HG02840 (cell line): Measurements from ENCODE around the gene P3R3URF.
"Not testable (repeated sequence)": the region's sequence is repeated elsewhere in the genome, so short reads cannot be mapped to it uniquely, and the experiment has no call there.

Experiments used
- ATAC-seq: cut with Tn5 transposase; IDR thresholded peaks from one replicate; pipeline ENCODE4 v1.9.1; 2021; ENCODE audit warnings: mild to moderate bottlenecking, moderate library complexity, moderate number of reproducible peaks; ENCODE audit not compliant: unreplicated experiment, low FRiP score

P3R3URF gene

DNA sequence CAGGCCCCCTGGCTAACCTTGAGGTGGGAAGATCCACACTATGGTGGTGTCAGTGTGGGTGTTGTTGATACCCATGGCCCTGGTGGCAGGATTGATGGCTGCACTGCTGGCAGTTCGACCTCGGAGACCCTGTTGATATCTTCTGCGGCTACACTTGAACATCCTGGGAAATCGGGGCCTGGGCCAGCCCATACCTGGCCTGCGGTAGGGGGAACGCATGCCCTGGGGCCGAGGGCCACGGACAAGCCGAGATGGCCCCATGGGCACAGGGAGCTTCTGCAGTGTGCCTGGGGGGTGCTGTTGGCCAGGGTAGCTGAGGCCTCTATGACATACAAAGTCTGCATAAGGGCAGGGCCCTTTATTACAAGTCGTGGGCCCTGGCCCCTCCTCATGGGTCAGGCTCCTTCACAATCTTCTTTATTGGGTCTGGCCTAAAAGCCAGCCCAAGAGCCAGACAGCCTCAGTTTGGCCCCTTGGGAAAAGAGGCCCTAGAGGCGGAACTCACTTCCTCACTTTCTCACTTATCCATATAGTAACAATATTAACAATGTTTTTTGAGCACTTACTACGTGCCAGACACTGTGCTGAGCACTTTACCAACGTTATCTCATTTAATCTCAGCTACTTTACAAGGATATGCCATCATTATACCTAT lies at the start of gene P3R3URF:
Gene P3R3URF, minus strand, starts transcription at position 278 of the 655 bp plus-strand sequence. Its CDS starts 17 bp downstream, at position 261.
- ATAC-seq, result no peak

DNA sequence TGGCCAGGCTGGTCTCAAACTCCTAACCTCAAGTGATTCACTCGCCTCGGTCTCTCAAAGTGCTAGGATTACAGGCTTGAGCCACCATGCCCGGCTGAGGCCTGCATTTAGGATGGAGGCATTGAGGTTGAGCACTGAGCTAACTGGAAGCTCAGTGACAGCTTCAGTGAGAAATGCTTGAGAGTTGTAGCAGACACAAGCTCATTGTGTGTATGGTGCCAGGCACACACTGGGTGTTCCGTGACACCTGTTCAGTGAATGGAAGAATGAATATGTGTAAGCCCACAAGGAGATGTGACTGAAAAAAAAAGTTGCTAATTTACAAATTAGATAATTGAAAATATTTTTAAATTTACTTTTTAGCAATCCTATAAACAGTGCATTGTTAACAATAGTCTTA lies 48.7 kb upstream of the P3R3URF start:
- ATAC-seq, result no peak

DNA sequence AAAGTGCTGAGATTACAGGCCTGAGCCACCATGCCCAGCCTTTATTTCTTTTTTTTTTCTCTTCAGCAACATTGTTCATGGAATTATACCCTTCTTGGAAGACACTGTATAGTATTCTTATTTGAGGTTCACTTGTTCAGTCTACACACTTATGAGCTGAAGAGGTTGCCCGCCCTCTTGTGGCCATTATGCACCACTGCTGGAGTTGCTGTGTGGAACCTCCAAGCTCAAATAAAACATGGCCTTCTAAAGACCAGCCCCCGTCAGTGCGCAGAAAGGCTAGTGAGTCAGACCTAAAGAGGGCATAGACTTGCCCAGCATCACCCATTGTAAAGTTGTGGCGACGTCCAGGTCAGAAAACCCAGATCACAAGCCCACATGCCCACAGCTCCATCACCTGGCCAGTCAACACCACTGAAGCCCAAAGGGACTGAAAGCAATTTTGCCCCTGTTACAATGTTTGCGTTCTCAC lies 47.2 kb upstream of the P3R3URF start:
- ATAC-seq, result no peak

DNA sequence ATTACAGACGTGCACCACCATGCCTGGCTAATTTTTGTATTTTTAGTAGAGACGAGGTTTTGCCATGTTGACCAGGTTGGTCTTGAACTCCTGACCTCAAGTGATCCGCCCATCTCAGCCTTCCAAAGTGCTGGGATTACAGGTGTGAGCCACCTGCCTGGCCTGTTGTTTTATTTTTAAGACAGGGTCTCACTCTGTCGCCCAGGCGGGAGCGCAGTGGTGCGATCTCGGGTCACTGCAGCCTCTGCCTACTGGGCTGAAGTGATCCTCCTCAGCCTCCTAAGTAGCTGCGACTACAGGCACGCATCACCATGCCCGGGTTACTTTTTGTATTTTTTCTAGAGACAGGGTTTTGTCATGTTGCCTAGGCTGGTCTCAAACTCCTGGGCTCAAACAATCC lies 46.8 kb upstream of the P3R3URF start:
- ATAC-seq, result not testable (repeated sequence)

DNA sequence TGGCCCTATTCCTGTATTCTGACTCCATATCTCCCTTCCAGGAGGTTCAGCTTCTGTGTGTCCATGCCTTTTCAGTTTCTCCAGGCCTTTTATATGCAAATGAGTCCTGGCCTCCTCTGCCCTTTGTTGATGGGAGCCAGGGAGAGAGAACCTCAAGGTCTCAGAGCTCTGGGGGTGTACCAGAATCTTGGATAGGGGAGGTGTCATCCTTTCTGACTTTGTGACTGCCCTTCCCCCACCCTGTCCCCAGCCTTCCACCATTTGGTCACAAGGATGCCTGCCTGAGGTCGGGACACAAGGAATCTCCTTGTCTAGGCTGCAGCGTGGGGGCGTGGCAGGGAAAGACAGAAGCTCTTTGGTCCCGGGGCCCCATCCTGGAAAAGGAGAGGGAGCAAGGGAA lies 45.5 kb upstream of the P3R3URF start:
- ATAC-seq, result no peak

DNA sequence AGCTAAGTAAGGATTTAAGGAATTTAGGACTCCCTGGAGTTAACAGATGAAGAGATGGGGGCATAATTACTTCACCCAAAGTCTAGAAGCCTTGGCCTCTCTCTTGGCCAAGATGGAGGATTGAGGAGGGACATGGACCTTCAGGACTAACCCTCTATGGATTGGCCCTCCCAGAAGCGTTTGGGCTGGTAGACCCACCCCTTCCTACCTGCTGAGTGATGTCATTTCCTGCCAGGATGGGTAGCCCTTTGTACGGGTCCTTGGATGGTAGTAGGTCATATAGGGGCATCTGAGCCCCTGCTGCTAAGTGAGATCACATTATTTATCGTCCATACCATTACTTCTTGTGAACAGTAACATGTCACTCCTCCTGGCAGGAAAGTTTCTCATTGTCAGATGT lies 44.5 kb upstream of the P3R3URF start:
- no peak for ATAC-seq

DNA sequence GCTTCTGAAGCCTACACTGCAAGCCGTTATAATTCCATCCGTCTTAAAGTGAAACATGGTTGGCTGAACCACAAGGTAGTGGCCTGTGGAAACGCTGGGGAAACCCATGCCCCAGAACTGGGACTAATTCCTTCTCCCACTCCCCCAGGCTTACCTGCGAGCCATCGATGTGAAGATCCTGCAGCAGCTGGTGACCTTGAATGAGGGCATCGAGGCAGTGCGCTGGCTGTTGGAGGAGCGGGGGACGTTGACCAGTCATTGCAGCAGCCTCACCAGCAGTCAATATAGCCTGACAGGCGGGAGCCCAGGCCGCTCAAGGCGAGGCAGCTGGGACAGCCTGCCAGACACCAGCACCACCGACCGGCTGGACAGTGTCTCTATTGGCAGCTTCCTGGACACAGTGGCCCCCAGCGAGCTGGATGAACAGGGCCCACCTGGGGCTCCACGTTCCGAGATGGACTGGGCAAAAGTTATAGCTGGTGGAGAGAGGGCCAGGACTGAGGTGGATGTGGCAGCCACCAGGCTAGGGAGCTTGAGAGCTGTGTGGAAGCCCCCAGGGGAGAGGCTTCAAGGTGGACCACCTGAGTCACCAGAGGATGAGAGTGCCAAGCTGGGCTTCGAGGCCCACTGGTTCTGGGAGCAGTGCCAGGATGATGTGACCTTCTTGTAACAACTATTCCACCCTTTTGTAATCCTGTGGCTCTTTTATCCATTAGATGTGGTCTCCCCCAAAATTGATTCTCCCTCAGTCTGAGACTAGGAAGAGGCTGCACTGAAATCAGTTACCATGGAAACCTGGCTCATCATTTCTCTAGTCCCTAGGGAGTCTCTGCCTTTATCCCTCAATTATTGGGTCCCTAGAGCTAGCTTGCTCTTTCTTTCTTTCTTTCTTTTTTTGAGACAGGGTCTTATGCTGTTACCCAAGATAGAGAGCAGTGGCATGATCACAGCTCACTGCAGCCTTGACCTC lies 43.5 kb upstream of the P3R3URF start:
- ATAC-seq, result no peak

DNA sequence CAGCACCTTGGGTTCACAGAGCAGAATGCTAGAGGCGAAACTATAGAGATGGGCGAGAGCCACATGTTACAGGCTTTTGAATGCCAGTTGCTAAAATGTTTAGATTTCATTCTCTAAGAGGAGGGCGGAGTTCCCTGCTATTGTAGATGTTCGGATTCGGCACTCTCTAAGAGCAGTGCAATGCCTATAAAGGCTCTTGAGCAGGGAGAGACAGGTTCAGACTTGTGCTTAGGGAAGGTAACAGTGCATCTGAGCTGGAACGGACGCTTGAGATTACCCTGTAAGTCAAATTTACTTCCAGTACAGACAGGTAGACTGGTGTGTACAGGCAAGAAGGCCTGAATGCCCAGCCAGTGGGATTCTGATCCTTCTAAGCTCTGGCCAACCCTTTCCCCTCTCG lies 42.2 kb upstream of the P3R3URF start:
- ATAC-seq, result no peak

DNA sequence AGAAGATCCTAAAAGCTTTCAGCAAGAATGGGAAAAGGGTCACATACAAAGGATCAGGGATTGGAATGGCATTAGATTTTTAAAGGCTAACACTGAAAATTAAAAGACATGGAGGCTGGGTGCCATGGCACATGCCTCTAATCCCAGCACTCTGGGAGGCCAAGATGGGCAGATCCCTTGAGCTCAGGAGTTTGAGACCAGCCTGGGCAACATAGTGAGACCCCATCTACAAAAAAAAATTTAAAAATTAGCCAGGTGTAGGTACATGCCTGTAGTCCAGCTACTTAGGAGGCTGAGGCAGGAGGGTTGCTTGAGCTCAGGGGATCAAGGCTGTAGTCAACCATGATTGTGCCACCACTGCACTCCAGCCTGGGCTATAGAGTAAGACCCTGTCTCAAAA lies 39.2 kb upstream of the P3R3URF start:
- ATAC-seq, result no peak

DNA sequence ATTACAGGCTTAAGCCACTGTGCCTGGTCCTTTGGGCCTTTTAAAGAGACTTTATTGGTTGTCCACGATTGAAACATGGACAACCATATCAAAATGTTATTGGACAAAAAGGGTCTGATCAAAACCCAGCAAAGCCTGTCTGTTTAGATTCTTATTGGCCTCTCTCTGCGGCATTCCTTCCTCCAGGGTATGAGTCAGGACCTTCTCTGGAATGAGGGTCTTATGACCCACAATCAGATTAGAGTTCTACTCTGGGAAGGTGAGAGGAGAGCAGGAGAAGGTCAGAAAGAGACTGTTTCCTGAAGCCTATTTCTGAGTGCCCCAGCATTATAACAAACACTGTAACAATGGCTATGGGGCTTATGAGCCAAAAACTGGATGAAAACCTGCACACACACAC lies 34.8 kb upstream of the P3R3URF start:
- ATAC-seq, result no peak

DNA sequence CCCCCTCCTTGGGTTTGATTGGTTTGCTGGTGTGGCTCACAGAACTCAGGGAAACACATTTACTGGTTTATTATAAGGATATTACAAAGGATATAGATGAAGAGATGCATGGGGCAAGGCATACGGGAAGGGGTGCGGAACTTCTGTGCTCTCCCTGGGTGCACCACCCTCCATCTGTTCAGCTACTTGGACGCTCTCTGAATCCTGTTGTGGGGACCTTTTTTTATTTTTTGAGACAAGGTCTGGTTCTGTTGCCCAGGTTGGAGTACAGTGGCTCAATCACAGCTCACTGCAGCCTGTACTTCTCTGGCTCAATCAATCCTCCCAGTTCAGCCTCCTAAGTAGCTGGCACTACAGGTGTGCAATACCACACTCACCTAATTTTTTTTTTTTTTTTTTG lies 34.3 kb upstream of the P3R3URF start:
- ATAC-seq, result no peak

DNA sequence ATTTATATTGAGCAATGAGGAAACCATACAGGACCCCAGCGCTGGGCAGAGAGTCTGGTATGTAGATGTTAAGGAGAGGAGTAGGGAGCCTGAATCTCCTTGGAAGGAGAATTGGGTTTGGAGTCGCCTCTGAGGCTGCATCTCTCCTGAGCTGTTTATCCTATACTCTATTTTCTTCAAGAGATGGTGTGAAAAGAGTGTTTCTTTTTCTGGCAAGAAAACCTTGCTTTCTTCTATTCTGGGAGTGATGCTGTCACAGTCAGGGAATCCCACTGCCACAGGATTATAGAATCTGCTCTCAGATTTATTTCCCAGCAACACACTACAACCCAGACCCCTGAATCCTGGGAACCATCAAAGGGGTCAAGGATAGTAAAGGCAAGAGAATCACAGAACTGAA lies 30.1 kb upstream of the P3R3URF start:
- ATAC-seq, result no peak

DNA sequence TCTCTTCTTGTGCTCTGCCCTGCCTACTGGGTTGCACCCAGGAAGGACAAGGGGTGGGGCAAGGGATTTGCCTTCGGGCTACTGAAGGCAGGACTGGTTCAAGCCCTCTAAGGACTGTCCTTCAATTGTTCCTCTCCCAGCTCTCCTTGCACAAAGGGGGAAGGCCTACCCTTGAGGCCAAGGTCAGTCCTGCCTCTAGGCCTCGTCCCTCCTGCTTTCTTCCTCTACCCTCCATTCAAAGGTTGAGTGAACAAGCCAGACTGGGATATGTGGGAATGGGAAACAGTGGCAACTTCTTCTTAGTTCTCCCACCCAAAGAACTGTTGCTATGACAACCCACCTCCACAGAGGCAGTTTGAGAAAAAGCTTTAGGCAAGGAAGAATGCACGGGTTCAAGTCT lies 29.5 kb upstream of the P3R3URF start:
- no peak for ATAC-seq

DNA sequence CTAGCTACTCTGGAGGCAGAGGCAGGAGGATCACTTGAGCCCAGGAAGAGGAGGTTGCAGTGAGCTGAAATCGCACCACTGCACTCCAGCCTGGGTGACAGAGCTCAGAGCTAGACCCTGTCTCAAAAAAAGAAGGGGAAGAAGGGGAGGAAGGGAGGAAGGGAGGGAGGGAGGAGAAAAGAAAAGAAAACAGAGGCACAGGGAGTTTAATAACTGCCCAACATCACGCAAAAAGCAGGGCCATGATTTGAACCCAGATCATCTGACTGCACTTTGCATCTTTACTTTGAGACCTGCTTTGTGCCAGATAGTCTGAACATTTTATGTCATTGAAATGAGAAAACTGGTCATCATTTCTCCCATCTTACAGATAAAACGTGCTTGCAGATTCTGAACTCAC lies 28.9 kb upstream of the P3R3URF start:
- no peak for ATAC-seq

DNA sequence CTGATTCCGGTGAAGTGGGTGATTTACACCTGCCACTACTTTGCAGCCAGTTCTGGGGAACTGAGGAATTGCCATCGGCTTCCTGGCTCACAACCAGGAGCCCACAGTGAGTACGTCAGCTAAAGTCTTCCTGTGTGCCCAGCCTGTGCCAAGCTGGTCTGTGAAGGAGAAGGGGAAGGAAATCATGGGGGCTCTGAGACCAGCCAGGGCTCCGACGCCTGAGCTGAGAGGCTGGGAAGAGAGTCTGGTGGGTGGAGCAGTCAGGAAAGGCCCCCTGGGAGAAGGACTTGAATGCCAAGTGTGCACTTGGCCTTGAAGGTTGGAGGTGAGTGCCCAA lies 28.1 kb upstream of the P3R3URF start:
- ATAC-seq, result no peak

DNA sequence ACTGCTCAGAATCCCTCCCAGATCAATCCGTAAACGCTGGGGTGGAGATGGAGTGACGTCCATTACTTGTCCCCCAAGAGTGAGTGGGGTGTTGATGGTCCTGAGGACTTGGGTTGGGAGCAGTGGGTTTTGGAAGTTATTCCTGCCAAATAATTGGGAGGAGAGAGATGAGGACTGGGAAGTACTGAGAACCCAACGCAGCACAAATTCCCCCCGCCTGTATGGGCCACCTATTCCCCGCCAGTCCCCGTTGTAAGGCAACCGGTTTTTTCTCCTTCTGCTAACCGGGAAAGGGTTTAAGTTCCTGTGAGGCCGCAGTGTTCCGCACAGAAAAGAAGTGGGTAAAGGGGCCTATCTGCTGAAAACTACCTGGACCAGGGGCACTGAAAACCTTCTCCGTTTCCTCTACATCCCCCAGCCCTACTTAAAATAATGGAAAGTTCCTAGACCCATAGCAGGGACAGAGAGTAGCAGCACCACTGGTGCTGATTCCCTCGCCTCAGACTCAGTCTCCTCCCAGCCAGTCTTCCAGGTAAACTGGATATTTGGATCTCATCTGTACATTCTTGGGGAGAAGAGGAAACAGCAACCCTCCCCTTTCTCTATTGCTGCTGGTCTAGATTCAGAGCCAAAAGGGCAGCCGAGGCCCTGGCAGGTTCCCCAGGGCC lies 27.6 kb upstream of the P3R3URF start:
- no peak for ATAC-seq

DNA sequence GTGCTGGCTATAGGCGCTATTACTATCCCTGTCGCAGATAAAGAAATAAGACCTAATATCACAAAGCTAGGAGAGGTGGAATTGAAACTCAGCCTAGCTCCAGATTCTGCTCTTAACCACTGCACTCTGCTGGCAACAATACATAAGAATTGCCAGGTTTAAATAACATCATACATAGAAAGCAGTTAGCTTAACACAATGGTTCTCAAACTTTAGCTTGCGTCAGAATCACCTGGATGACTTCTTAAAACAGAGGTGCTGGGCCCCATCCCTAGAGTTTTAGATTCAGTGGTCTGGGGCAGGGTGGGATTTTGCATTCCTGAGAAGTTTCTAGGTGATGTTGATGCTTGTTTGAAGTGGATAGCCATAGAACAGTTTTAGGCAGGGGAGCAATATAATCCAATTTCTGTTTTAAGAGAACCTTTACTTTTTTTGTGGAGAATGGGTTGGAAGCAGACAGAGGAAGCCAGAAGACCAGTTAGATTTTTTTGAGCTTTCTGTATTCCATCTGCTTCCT lies 23.0 kb upstream of the P3R3URF start:
- no peak for ATAC-seq

DNA sequence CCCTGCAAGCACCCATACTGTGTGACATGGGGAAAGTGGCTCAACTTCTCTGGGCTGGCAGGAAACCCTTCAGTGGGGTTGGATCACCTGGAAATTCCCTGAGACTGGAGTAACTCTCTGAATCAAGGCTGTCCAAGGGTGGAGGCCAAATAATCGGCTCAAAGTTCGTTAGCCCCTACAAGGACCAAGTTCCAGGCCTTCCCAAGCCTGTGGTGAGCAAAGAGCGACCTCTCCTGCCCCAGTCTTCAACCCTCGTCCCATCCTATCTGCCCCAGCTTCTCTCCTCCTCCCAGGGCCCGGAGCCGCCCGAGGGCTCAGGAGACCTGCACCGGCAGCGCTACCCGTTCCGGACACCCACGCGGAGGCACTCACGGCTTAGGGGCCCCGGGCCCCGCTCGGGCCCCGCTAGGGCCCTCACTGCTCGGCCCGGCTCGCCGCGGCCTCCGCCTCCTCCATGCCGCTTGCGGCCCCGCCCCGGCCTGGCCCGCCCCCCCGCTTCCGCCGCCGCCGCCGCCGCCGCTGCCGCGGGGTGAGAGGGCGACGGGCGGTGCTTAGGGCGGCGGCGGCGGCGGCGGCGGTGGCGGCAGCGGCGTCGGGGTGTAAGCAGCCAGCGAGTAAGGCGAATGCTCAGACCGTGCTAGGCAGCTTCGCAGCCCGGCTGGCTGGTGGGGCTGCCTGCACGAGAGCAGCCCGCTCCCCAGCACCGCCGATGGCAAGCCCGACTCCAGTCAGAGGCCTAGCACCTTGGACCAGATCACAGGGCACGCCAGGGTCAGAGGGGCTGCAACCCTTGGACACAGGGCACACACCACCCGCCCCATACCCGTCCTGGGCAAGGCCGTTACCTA lies 21.9 kb upstream of the P3R3URF start, which contains the start of gene POMGNT1:
Gene POMGNT1, minus strand, starts transcription at position 471 of the 848 bp plus-strand sequence. CDS start 613 bp downstream, outside the sequence.
- peak; percentile 78 for ATAC-seq

DNA sequence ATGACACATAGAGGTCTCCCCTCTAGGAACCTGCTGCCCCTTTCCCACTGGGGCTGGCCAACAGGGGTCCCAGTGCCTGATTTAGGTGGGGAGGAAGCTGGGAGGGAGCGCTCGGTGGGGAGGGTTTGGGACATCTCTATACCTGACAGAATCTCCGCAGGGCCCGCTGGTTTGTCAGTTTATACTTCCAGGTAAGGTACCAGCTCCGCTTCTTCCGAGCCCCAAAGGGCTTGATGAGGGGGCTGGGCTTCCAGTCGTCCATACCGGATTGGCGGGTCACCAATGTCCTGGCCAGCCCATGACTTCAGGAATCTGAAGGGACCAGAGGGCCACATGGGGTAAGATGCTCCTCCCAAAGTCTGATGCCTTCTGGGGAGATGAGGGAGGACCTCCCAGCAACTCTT lies 21.3 kb upstream of the P3R3URF start:
- ATAC-seq, result no peak

DNA sequence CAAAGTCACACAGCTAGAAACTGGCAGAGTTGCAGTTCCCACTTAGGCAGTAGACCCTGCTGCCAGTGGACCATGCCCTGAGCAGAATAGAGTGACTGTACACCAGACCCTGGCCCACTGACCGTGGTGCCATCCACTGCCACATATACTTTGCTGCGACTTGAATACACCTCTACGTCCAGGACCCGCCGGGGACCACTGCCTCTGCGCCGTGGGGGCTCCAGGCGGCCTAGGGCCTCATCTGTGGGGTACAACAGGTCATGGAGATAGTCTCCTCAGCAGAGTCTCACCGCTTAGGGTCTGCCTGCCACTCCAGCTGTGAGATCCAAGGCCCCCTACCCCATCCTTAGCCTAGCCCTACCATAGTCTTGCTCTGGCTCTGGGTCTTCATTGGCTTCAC lies 20.3 kb upstream of the P3R3URF start:
- no peak for ATAC-seq
